ENCODE data around the gene TERT.
A peak's percentile ranks its signal among the peaks of the same experiment; 100 is the strongest.

The TERT gene

GRCh38 chr5:1320436-1321344 lies 25.8 kb upstream of the TERT start:
- H3K4me3 ChIP-seq (ENCODE audit: low read length) = no peak overlapping the region
- no peak for DNase-seq (ENCODE audit: low read depth)

GRCh38 chr5:1319436-1320256 lies 24.8 kb upstream of the TERT start:
- peak; percentile 13 for TF ChIP-seq CTCF (IDR thresholded peaks at IDR 0.05; ENCODE audit: insufficient read depth, low read depth, low read length, missing control alignments)
- H3K4me3 ChIP-seq (ENCODE audit: low read length) = no peak overlapping the region
- DNase-seq (ENCODE audit: low read depth) = no peak

More at GRCh38 chr5:1320436-1321344, 25.8 kb upstream of the TERT start:
- TF ChIP-seq CTCF (IDR thresholded peaks at IDR 0.05; ENCODE audit: insufficient read depth, low read depth, low read length, missing control alignments) = no peak

GRCh38 chr5:1318659-1319251 lies 23.9 kb upstream of the TERT start:
- no peak for TF ChIP-seq CTCF (IDR thresholded peaks at IDR 0.05; ENCODE audit: insufficient read depth, low read depth, low read length, missing control alignments)
- H3K4me3 ChIP-seq (ENCODE audit: low read length) = no peak overlapping the region
- no peak for DNase-seq (ENCODE audit: low read depth)

GRCh38 chr5:1317921-1318565 lies 23.2 kb upstream of the TERT start:
- no peak for DNase-seq (ENCODE audit: low read depth)
- no peak for TF ChIP-seq CTCF (IDR thresholded peaks at IDR 0.05; ENCODE audit: insufficient read depth, low read depth, low read length, missing control alignments)
- no peak overlapping the region for H3K4me3 ChIP-seq (ENCODE audit: low read length)

- no peak for TF ChIP-seq CTCF (IDR thresholded peaks at IDR 0.05; ENCODE audit: insufficient read depth, low read depth, low read length, missing control alignments)
- DNase-seq (ENCODE audit: low read depth) = no peak
- no peak overlapping the region for H3K4me3 ChIP-seq (ENCODE audit: low read length)
Observed at GRCh38 chr5:1316588-1317340, 21.9 kb upstream of the TERT start.
